ENCODE data around the gene PPP1R13B.

PPP1R13B gene

DNA sequence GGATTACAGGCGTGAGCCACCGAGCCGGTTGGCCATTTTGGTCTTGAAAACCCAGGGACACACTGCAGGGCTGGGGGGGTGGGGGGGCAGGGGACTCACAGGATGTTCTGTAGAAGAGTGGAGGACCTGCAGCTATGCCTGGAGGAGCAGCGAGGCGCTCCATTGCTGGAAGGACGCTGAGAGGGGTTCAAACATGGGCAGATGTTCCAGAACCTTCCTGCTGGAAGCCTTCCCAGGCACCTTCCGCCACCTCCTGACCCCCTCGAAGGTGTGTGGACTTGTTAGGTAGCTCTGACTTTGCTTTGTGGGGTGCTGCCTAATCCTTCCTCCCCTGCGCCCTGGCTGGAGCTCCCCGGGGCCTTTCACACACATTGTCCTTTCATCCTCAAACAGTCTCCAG lies 19.6 kb upstream of the PPP1R13B start:
- no peak for TF ChIP-seq POLR2A (IDR thresholded peaks at IDR 0.05; ENCODE audit: extremely low read depth, insufficient read length)
- TF ChIP-seq, protein P1, sequence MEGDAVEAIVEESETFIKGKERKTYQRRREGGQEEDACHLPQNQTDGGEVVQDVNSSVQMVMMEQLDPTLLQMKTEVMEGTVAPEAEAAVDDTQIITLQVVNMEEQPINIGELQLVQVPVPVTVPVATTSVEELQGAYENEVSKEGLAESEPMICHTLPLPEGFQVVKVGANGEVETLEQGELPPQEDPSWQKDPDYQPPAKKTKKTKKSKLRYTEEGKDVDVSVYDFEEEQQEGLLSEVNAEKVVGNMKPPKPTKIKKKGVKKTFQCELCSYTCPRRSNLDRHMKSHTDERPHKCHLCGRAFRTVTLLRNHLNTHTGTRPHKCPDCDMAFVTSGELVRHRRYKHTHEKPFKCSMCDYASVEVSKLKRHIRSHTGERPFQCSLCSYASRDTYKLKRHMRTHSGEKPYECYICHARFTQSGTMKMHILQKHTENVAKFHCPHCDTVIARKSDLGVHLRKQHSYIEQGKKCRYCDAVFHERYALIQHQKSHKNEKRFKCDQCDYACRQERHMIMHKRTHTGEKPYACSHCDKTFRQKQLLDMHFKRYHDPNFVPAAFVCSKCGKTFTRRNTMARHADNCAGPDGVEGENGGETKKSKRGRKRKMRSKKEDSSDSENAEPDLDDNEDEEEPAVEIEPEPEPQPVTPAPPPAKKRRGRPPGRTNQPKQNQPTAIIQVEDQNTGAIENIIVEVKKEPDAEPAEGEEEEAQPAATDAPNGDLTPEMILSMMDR (IDR thresholded peaks at IDR 0.05; ENCODE audit: low read depth, low read length), result no peak
- TF ChIP-seq MYC (IDR thresholded peaks at IDR 0.05; ENCODE audit: low read depth, low read length), result no peak
- TF ChIP-seq, protein P2, sequence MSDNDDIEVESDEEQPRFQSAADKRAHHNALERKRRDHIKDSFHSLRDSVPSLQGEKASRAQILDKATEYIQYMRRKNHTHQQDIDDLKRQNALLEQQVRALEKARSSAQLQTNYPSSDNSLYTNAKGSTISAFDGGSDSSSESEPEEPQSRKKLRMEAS (IDR thresholded peaks at IDR 0.05; ENCODE audit: low read depth, low read length), result no peak
- no peak for DNase-seq (ENCODE audit: low read depth)
- no peak overlapping the region for H3K4me3 ChIP-seq (ENCODE audit: low read depth, low read length)

DNA sequence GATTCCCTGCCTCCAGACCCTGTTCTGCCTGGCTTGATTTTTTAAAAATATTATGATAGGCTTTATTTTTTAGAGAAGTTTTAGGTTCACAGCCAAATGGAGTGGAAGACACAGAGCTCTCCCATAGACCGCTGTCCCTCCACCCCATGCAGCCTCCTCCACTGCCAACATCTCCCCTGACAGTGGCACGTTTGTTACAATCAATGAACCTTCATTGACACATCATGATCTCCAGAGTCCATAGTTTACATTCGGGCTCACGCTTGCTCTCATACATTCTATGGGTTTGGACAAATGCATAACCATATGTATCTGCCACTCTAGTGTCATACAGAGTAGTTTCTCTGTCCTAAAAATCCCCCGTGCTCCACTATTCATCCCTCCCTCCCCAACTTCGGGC lies 15.9 kb upstream of the PPP1R13B start:
- TF ChIP-seq, protein P2 (IDR thresholded peaks at IDR 0.05; ENCODE audit: low read depth, low read length), result no peak
- TF ChIP-seq POLR2A (IDR thresholded peaks at IDR 0.05; ENCODE audit: extremely low read depth, insufficient read length), result no peak
- no peak for TF ChIP-seq MYC (IDR thresholded peaks at IDR 0.05; ENCODE audit: low read depth, low read length)
- TF ChIP-seq, protein P1 (IDR thresholded peaks at IDR 0.05; ENCODE audit: low read depth, low read length), result no peak
- no peak for DNase-seq (ENCODE audit: low read depth)
- no peak overlapping the region for H3K4me3 ChIP-seq (ENCODE audit: low read depth, low read length)

DNA sequence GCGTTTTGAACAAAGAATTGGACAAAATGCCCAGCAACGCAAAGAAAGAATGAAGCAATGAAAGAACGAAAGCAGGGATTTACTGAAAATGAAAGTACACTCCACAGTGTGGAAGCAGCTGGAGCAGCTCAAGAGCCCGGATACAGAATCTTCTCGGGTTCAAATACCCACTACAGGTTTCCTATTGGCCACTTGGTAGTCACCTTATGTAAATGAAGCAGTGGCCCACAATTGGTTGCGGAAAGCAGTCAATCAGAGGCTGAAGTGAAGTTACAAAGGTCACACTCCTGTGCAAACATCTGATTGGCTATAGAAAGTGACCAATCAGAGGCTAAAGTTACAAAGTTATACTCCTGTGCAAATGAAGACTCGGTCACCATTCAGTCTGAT lies 15.0 kb upstream of the PPP1R13B start:
- H3K4me3 ChIP-seq (ENCODE audit: low read depth, low read length), result no peak overlapping the region
- DNase-seq (ENCODE audit: low read depth), result no peak
- TF ChIP-seq, protein P1 (IDR thresholded peaks at IDR 0.05; ENCODE audit: low read depth, low read length), result no peak
- TF ChIP-seq, protein P2 (IDR thresholded peaks at IDR 0.05; ENCODE audit: low read depth, low read length), result no peak
- TF ChIP-seq POLR2A (IDR thresholded peaks at IDR 0.05; ENCODE audit: extremely low read depth, insufficient read length), result no peak
- TF ChIP-seq MYC (IDR thresholded peaks at IDR 0.05; ENCODE audit: low read depth, low read length), result no peak

DNA sequence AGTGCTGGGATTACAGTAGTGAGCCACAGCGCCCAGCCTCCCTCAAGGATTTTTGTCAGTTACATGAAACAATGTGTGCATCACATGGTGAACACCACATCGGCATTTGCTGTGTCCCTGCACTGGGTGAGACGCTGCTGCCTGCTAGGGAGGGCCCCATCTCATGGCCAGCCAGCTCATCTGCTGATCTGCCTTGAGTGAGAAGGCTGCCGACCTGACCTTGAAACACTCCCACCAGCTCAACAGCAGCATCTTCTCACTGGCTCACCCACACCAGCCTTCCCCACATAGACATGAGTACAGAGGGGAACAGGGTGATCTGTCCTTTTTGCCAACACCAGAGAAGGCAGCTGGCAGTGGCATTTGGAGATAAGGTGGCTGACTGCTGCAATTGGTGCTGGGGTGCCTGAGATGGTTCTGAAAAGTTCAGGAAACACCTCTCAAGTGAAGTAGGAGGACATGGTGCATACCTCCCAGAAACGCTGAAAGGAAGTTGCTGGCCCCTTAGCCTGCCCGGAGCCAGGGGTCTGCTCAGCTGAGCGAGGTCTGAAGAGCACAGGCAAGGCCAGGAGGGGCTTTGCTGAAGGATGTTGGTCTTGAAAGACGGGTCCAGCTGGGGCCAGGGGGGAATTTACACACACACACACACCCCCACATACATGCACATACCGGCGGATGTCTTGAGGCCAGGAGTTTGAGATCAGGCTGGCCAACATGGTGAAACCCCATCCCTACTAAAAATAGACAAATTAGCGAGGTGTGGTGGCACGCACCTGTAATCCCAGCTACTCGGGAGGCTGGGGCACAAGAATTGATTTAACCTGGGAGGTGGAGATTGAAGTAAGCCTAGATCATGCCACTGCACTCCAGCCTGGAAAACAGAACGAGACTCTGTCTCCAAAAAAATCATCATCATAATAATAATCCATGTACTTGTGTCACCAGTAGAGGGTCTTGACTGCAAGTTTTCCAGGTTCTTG lies 14.3 kb upstream of the PPP1R13B start:
- no peak overlapping the region for H3K4me3 ChIP-seq (ENCODE audit: low read depth, low read length)
- DNase-seq (ENCODE audit: low read depth), result no peak
- TF ChIP-seq, protein P1 (IDR thresholded peaks at IDR 0.05; ENCODE audit: low read depth, low read length), result no peak
- TF ChIP-seq POLR2A (IDR thresholded peaks at IDR 0.05; ENCODE audit: extremely low read depth, insufficient read length), result no peak

DNA sequence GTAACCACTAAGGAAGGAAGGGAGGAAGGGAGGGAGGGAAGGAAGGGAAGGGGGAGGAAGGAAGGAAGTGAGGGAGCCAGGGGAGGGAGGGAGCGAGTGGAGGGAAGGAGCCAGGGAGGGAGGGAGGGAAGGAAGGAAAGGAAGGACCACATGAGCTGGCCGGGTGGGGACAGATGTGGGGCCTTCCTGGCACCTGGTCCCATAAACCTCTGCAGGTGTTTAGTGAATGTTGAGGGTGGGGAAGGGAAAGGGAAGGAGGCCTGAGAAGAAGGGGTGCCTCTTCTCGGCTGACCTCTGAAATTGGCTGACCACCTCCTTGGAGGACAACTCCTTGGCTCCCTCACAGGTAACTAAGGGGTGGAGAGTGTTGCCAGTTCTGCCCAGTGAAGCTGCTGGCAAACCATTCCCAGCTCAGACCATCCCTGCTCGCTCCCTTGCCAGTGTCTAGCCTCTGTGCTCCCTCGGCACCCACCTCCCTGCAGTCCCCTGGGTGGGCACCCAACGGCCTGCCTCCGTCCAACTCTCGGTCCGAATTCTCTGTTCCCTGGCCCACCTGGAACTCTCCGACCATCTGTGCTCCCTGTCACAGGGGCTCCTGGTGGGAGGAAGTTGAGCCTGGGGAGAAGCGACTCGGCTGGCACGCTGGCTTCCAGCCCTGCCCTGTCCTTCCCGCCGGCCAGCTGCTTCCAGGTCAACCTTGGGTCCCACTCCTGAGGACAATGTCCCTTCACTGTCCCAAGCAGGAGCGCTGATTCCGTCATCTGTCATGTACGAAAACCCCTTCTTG lies 12.2 kb upstream of the PPP1R13B start:
- no peak for DNase-seq (ENCODE audit: low read depth)
- no peak overlapping the region for H3K4me3 ChIP-seq (ENCODE audit: low read depth, low read length)
- TF ChIP-seq, protein P1 (IDR thresholded peaks at IDR 0.05; ENCODE audit: low read depth, low read length), result no peak
- TF ChIP-seq POLR2A (IDR thresholded peaks at IDR 0.05; ENCODE audit: extremely low read depth, insufficient read length) (no peak), MYC (IDR thresholded peaks at IDR 0.05; ENCODE audit: low read depth, low read length) (no peak)
- TF ChIP-seq, protein P2 (IDR thresholded peaks at IDR 0.05; ENCODE audit: low read depth, low read length), result no peak

All from NB4 (cell line).